ENCODE measurements around the gene CD55. TPM values are rescaled to one million over a fixed set of nuclear protein-coding genes. Genes with fewer than 3 reads are reported as not detected.

Gene CD55
- total RNA-seq (2021; ENCODE audit: unreplicated experiment) (75.4 TPM), Bru-seq, nascent RNA (percentile 97 among the genes with signal in this experiment), BruChase-seq, experiment 1, labeled RNA remaining after a 6-hour chase (percentile 92 among the genes with signal in this experiment), BruChase-seq, experiment 2, labeled RNA remaining after a 2-hour chase (percentile 80 among the genes with signal in this experiment)
- 76.9 and 86.9 TPM in 2 replicates for polyA plus RNA-seq (2012)
- long read RNA-seq, transcript CD55-204 (10 exons, 2,892 nt): major isoform, 97 of 125 reads
- long read RNA-seq, partial matches to known transcripts: 7 of 125 reads
- long read RNA-seq, other reads (novel, unspliced or antisense): 18 of 125 reads

GRCh38 chr1:207321079-207321789 is at the start of gene CD55:
Gene CD55 (plus strand): TSS chr1:207321678. CDS start chr1:207321766, 88 bp downstream.
- intact Hi-C loops (cut with micrococcal nuclease): loop anchor here (1.0 to 10.0 kb wide), 2 partner anchors 116 to 168 kb away; no protein-coding TSS in a partner anchor
- POLR2A ChIA-PET: interaction anchor here (0.6 to 2.2 kb wide), 16 partner anchors 9 to 237 kb away, joined by 3 to 15 read pairs (median 4); partner anchors contain the start of gene CR2
- Histone ChIP-seq H3K79me2 (ENCODE audit: insufficient read depth, low read length) (peaks cover 13% of the 10 kb centered on the region), H3K4me1 (ENCODE audit: control insufficient read depth in 1 of 2, insufficient read depth in 2 of 2, low read length in 2 of 2) (peaks cover 13 to 23% of the 10 kb centered on the region in 2 experiments; a peak in 3 of 4 replicates), H4K20me1 (ENCODE audit: insufficient read depth) (no peaks in the 10 kb centered on the region), H3K9me2 (ENCODE audit: insufficient read depth) (no peaks in the 10 kb centered on the region), H3K36me3 (ENCODE audit: control insufficient read depth in 1 of 2, insufficient read depth in 2 of 2, low read length in 2 of 2) (peaks cover 4 to 5% of the 10 kb centered on the region in 2 experiments; a peak in 3 of 4 replicates), H3K4me3 (replicated peaks in 1 of 2; ENCODE audit: low read depth in 1 of 2, low read length in 2 of 2) (peak within 1 kb of the TSS; percentile 74 to 88), H3K4me2 (ENCODE audit: low read length) (peak within 1 kb of the TSS; percentile 95), H3K27ac (ENCODE audit: low read depth, low read length) (peak within 1 kb of the TSS; percentile 83), H3K27me3 (ENCODE audit: insufficient read depth, low read length) (no peaks in the 10 kb centered on the region), H2AFZ (ENCODE audit: low read depth, low read length, poor library complexity, severe bottlenecking) (peak within 1 kb of the TSS; percentile 34), H3K9ac (ENCODE audit: low read length) (peak within 1 kb of the TSS; percentile 90), H3K9me3 (ENCODE audit: control insufficient read depth in 1 of 2, insufficient read depth in 1 of 2, low read depth in 1 of 2, low read length in 2 of 2) (no peaks in the 10 kb centered on the region)
- DNase-seq (ENCODE audit: low read depth, low spot score) (peak; percentile 99), ATAC-seq (peak; percentile 92)
- no peak for TF ChIP-seq EZH2phosphoT487 (IDR thresholded peaks at IDR 0.05; ENCODE audit: borderline replicate concordance)
- TF ChIP-seq YY1 (IDR thresholded peaks at IDR 0.05; ENCODE audit: extremely low read depth, insufficient replicate concordance, low read depth, low read length): peak; percentile 39
- TF ChIP-seq ZBTB33 (IDR thresholded peaks at IDR 0.05; ENCODE audit: extremely low read depth, insufficient replicate concordance, low read length): peak; percentile 49
- peak; percentile 96 for TF ChIP-seq SIN3A (IDR thresholded peaks at IDR 0.05; ENCODE audit: low read depth)
- TF ChIP-seq ZNF274 (IDR thresholded peaks at IDR 0.05; ENCODE audit: low read depth, low read length): no peak
- TF ChIP-seq POLR2A (IDR thresholded peaks at IDR 0.05; ENCODE audit: borderline replicate concordance, extremely low read depth, insufficient read depth, insufficient read length): peak; percentile 86
- TF ChIP-seq TCF7L2 (IDR thresholded peaks at IDR 0.05; ENCODE audit: borderline replicate concordance, extremely low read depth, insufficient read depth, insufficient read length): peak; percentile 82
- TF ChIP-seq EGR1 (IDR thresholded peaks at IDR 0.05; ENCODE audit: low read depth): no peak; the same call in 1 of the 2 replicates
- no peak for TF ChIP-seq ZFX (IDR thresholded peaks at IDR 0.05)
- TF ChIP-seq RAD21 (IDR thresholded peaks at IDR 0.05; ENCODE audit: low read depth): peak; percentile 39; the same call in 1 of the 2 replicates
- TF ChIP-seq JUND (IDR thresholded peaks at IDR 0.05): peak; percentile 88
- TF ChIP-seq SRF (IDR thresholded peaks at IDR 0.05; ENCODE audit: low read depth): no peak; the same call in 1 of the 2 replicates
- peak; percentile 96 for TF ChIP-seq MAX (IDR thresholded peaks at IDR 0.05)
- TF ChIP-seq, protein P1, sequence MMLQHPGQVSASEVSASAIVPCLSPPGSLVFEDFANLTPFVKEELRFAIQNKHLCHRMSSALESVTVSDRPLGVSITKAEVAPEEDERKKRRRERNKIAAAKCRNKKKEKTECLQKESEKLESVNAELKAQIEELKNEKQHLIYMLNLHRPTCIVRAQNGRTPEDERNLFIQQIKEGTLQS (IDR thresholded peaks at IDR 0.05): no peak
- TF ChIP-seq, protein P2, sequence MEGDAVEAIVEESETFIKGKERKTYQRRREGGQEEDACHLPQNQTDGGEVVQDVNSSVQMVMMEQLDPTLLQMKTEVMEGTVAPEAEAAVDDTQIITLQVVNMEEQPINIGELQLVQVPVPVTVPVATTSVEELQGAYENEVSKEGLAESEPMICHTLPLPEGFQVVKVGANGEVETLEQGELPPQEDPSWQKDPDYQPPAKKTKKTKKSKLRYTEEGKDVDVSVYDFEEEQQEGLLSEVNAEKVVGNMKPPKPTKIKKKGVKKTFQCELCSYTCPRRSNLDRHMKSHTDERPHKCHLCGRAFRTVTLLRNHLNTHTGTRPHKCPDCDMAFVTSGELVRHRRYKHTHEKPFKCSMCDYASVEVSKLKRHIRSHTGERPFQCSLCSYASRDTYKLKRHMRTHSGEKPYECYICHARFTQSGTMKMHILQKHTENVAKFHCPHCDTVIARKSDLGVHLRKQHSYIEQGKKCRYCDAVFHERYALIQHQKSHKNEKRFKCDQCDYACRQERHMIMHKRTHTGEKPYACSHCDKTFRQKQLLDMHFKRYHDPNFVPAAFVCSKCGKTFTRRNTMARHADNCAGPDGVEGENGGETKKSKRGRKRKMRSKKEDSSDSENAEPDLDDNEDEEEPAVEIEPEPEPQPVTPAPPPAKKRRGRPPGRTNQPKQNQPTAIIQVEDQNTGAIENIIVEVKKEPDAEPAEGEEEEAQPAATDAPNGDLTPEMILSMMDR (IDR thresholded peaks at IDR 0.05 in 2 of 3, conservative IDR thresholded peaks at IDR 0.05 in 1 of 3; ENCODE audit: borderline replicate concordance in 1 of 3, insufficient read depth in 1 of 3, low read depth in 2 of 3, low read length in 2 of 3): peak in 1 of 3 experiments; percentile 24; a peak in 1 of 6 replicates
- TF ChIP-seq CEBPB (IDR thresholded peaks at IDR 0.05; ENCODE audit: low read depth): 0 out of 2 replicates have a peak, but pooled peaks have one; percentile 48
- peak; percentile 91 for TF ChIP-seq SP1 (IDR thresholded peaks at IDR 0.05; ENCODE audit: low read depth)
- TF ChIP-seq POLR2AphosphoS5 (IDR thresholded peaks at IDR 0.05; ENCODE audit: low read depth, low read length): peak; percentile 90
- TF ChIP-seq CBX3 (IDR thresholded peaks at IDR 0.05; ENCODE audit: low read depth): peak; percentile 79
- no peak for TF ChIP-seq EZH2 (IDR thresholded peaks at IDR 0.05)
- peak; percentile 79 for TF ChIP-seq FOSL1 (IDR thresholded peaks at IDR 0.05; ENCODE audit: low read depth)
- CTCF ChIA-PET: interaction anchor here (0.7 to 1.0 kb wide), 3 partner anchors 61 to 84 kb away, joined by 3 to 9 read pairs (median 4); no protein-coding TSS in a partner anchor
- BruUV-seq (replicated peaks): TSS peak; percentile 77
- RAD21 ChIA-PET (ENCODE audit: low non-redundant PET in 1 of 2, low total read pairs in 2 of 2, uncharacterized antibody in 2 of 2, unreplicated experiment in 2 of 2): no interaction called here
